GM21576 (cell line): ENCODE data around the gene ADAMTS10.
"Not testable (repeated sequence)": the region's sequence is repeated elsewhere in the genome, so short reads cannot be mapped to it uniquely, and the experiment has no call there.

ENCODE experiments used
- ATAC-seq: cut with Tn5 transposase; IDR thresholded peaks from one replicate; pipeline ENCODE4 v1.9.1; 2021; ENCODE audit warnings: mild to moderate bottlenecking, moderate library complexity; ENCODE audit not compliant: unreplicated experiment

ADAMTS10 gene

GRCh38 chr19:8610041-8610935 lies at the start of gene ADAMTS10:
TSS of gene ADAMTS10 (minus strand) at chr19:8610715. CDS start at chr19:8605710, 5,005 bp downstream.
- no peak for ATAC-seq

- no peak for ATAC-seq
Observed at GRCh38 chr19:8659905-8660304, 49.4 kb upstream of the ADAMTS10 start.

GRCh38 chr19:8657869-8658268 lies 47.4 kb upstream of the ADAMTS10 start:
- ATAC-seq, result no peak

GRCh38 chr19:8655340-8655709 lies 44.8 kb upstream of the ADAMTS10 start:
- no peak for ATAC-seq

- no peak for ATAC-seq
Observed at GRCh38 chr19:8654591-8655339, 44.2 kb upstream of the ADAMTS10 start.

GRCh38 chr19:8648240-8648639 lies 37.7 kb upstream of the ADAMTS10 start:
- ATAC-seq, result no peak

- no peak for ATAC-seq
Observed at GRCh38 chr19:8643860-8644653, 33.5 kb upstream of the ADAMTS10 start.

- ATAC-seq, result no peak
Observed at GRCh38 chr19:8642561-8642960, 32.0 kb upstream of the ADAMTS10 start.

GRCh38 chr19:8641908-8642547 lies 31.5 kb upstream of the ADAMTS10 start:
- no peak for ATAC-seq

- no peak for ATAC-seq
Observed at GRCh38 chr19:8641221-8641907, 30.8 kb upstream of the ADAMTS10 start.

GRCh38 chr19:8640402-8641004 lies 30.0 kb upstream of the ADAMTS10 start:
- ATAC-seq, result no peak

- ATAC-seq, result no peak
Observed at GRCh38 chr19:8639821-8640401, 29.4 kb upstream of the ADAMTS10 start.

- no peak for ATAC-seq
Observed at GRCh38 chr19:8638078-8638619, 27.6 kb upstream of the ADAMTS10 start.

GRCh38 chr19:8637070-8637469 lies 26.6 kb upstream of the ADAMTS10 start:
- not testable (repeated sequence) for ATAC-seq

GRCh38 chr19:8635422-8635821 lies 24.9 kb upstream of the ADAMTS10 start:
- ATAC-seq, result no peak

GRCh38 chr19:8631425-8631819 lies 20.9 kb upstream of the ADAMTS10 start:
- no peak for ATAC-seq

GRCh38 chr19:8630796-8631424 lies 20.4 kb upstream of the ADAMTS10 start:
- ATAC-seq, result no peak

- ATAC-seq, result no peak
Observed at GRCh38 chr19:8629996-8630683, 19.6 kb upstream of the ADAMTS10 start, which contains the start of gene NFILZ. TSS of gene NFILZ (plus strand) at chr19:8630633. CDS start at chr19:8676766, 46,133 bp downstream.
